Adipocyte (in vitro differentiated cells): ENCODE data around the gene PARVB.

Experiments used
- DNase-seq: peaks from one replicate; pipeline ENCODE4 v3.0.0-alpha.2; 2015; ENCODE audit warnings: low read depth
- H3K27me3 ChIP-seq: replicated peaks from 2 replicates; pipeline ENCODE4 v1.7.0; 2013; ENCODE audit warnings: mild to moderate bottlenecking, low read length, moderate library complexity; ENCODE audit not compliant: control insufficient read depth, insufficient read depth
- H3K36me3 ChIP-seq: 2 replicates; pipeline ENCODE4 v1.7.0; 2013; ENCODE audit warnings: low read length, mild to moderate bottlenecking, moderate library complexity; ENCODE audit not compliant: control insufficient read depth, insufficient read depth, severe bottlenecking
- H3K4me1 ChIP-seq: 2 replicates; pipeline ENCODE4 v1.7.0; 2013; ENCODE audit warnings: mild to moderate bottlenecking, low read length, moderate library complexity; ENCODE audit not compliant: control insufficient read depth, insufficient read depth
- H3K4me3 ChIP-seq: 2 replicates; pipeline ENCODE4 v1.7.0; 2013; ENCODE audit warnings: mild to moderate bottlenecking, low read length, moderate library complexity
- H3K9ac ChIP-seq: 2 replicates; pipeline ENCODE4 v1.7.0; 2013; ENCODE audit warnings: mild to moderate bottlenecking, low read length, moderate library complexity
- H3K9me3 ChIP-seq: 2 replicates; pipeline ENCODE4 v1.7.0; 2013; ENCODE audit warnings: mild to moderate bottlenecking, low read length, moderate library complexity; ENCODE audit not compliant: control insufficient read depth

PARVB gene

GRCh38 chr22:44167501-44167900 is 143.4 kb downstream of the PARVB start:
- no peak overlapping the region for H3K9ac ChIP-seq
- no peak for DNase-seq
- H3K27me3 ChIP-seq = no peaks in the 10 kb centered on the region
- H3K4me1 ChIP-seq = peaks cover 7% of the 10 kb centered on the region
- H3K9me3 ChIP-seq = no peaks in the 10 kb centered on the region
- H3K36me3 ChIP-seq = peaks cover 4% of the 10 kb centered on the region
- H3K4me3 ChIP-seq = no peak overlapping the region

- H3K4me3 ChIP-seq = no peak overlapping the region
- no peaks in the 10 kb centered on the region for H3K27me3 ChIP-seq
- peaks cover 14% of the 10 kb centered on the region for H3K4me1 ChIP-seq
- DNase-seq = no peak
- no peak overlapping the region for H3K9ac ChIP-seq
- H3K36me3 ChIP-seq = peaks cover 4% of the 10 kb centered on the region
- H3K9me3 ChIP-seq = no peaks in the 10 kb centered on the region
Measured at GRCh38 chr22:44168206-44168605, 144.1 kb downstream of the PARVB start.

GRCh38 chr22:44170470-44170869 is 146.4 kb downstream of the PARVB start:
- Histone ChIP-seq H3K9me3 (no peaks in the 10 kb centered on the region), H3K36me3 (peaks cover 4% of the 10 kb centered on the region), H3K27me3 (no peaks in the 10 kb centered on the region), H3K4me3 (no peak overlapping the region), H3K4me1 (peaks cover 17% of the 10 kb centered on the region), H3K9ac (no peak overlapping the region)
- DNase-seq = no peak

- DNase-seq = no peak
- no peak overlapping the region for H3K4me3 ChIP-seq
- H3K4me1 ChIP-seq = peaks cover 17% of the 10 kb centered on the region
Measured at GRCh38 chr22:44171561-44171960, 147.5 kb downstream of the PARVB start.

GRCh38 chr22:44172370-44173108 is 148.4 kb downstream of the PARVB start:
- no peak overlapping the region for H3K4me3 ChIP-seq
- no peak for DNase-seq
- no peak overlapping the region for H3K9ac ChIP-seq
- H3K4me1 ChIP-seq = peaks cover 17% of the 10 kb centered on the region
- H3K36me3 ChIP-seq = peaks cover 4% of the 10 kb centered on the region
- no peaks in the 10 kb centered on the region for H3K27me3 ChIP-seq
- no peaks in the 10 kb centered on the region for H3K9me3 ChIP-seq

More at GRCh38 chr22:44171561-44171960, 147.5 kb downstream of the PARVB start:
- Histone ChIP-seq H3K9ac (no peak overlapping the region), H3K36me3 (peaks cover 4% of the 10 kb centered on the region), H3K27me3 (no peaks in the 10 kb centered on the region), H3K9me3 (no peaks in the 10 kb centered on the region)

DNA sequence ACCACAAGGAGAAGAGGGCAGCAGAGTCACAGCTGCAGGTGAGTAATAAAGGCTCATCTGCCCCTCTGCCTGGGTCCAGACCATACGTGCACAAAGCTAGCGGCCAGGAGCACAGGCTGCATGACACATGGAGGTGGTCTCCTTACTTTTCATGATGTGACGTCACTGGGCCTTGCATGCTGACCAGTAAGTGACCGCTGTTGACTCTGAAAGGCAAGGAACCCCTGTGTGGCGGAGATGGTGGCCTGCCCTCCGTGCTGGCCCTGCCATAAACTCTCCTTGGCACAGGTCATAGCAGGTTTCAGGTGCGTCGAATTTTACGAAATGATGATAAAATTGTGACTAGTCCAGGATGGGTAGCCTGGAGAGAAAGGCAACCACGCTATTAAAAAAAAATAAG is 149.1 kb downstream of the PARVB start:
- Histone ChIP-seq H3K4me1 (peaks cover 17% of the 10 kb centered on the region), H3K36me3 (peaks cover 4% of the 10 kb centered on the region), H3K4me3 (no peak overlapping the region), H3K9ac (no peak overlapping the region), H3K9me3 (no peaks in the 10 kb centered on the region), H3K27me3 (no peaks in the 10 kb centered on the region)
- DNase-seq = no peak

DNA sequence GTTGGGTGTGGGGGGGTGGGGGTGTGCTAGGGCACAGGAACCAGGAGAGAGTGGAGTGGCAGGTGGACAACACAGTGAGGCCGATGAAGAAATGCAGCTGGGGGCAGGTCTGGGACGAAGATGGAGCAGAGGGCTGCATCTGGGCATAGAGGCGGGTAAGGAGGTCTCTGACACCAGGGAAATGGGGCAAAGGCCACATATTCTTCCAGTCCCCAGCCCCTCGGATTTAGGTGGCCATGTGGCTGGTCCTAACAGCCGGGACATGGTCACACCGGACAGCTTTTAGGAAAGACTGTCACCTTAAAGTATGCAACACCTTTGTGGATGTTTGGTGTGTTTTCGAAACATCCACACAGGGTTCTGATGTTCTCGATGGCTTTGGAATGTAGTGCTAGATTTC is 151.6 kb downstream of the PARVB start:
- peaks cover 17% of the 10 kb centered on the region for H3K4me1 ChIP-seq
- peaks cover 12% of the 10 kb centered on the region for H3K27me3 ChIP-seq
- DNase-seq = no peak
- H3K9ac ChIP-seq = no peak overlapping the region
- no peaks in the 10 kb centered on the region for H3K36me3 ChIP-seq
- H3K4me3 ChIP-seq = no peak overlapping the region
- H3K9me3 ChIP-seq = peaks cover 5% of the 10 kb centered on the region

- H3K4me3 ChIP-seq = no peak overlapping the region
- H3K36me3 ChIP-seq = no peaks in the 10 kb centered on the region
- H3K4me1 ChIP-seq = no peaks in the 10 kb centered on the region
- peaks cover 38% of the 10 kb centered on the region for H3K27me3 ChIP-seq
- DNase-seq = no peak
- peaks cover 5% of the 10 kb centered on the region for H3K9me3 ChIP-seq
- no peak overlapping the region for H3K9ac ChIP-seq
Measured at GRCh38 chr22:44179196-44179988, 155.3 kb downstream of the PARVB start.

GRCh38 chr22:44179989-44180705 is 156.0 kb downstream of the PARVB start:
- H3K4me1 ChIP-seq = no peaks in the 10 kb centered on the region
- H3K4me3 ChIP-seq = no peak overlapping the region
- no peak for DNase-seq
- H3K27me3 ChIP-seq = peaks cover 38% of the 10 kb centered on the region
- no peaks in the 10 kb centered on the region for H3K36me3 ChIP-seq
- H3K9me3 ChIP-seq = peaks cover 5% of the 10 kb centered on the region
- no peak overlapping the region for H3K9ac ChIP-seq

- no peak for DNase-seq
- Histone ChIP-seq H3K4me3 (no peak within 1 kb of the TSS), H3K36me3 (no peaks in the 10 kb centered on the region), H3K9ac (no peak within 1 kb of the TSS), H3K27me3 (peaks cover 38% of the 10 kb centered on the region), H3K4me1 (no peaks in the 10 kb centered on the region), H3K9me3 (peaks cover 5% of the 10 kb centered on the region)
Measured at GRCh38 chr22:44180706-44181032, 156.6 kb downstream of the PARVB start, which contains the start of gene PARVG. PARVG (plus strand) TSS chr22:44180925; CDS start chr22:44183330, 2,405 bp downstream.
